Effector CD8-positive, alpha-beta T cell (primary cell): ENCODE results near the gene NMU.
"Not testable (repeated sequence)": the region's sequence is repeated elsewhere in the genome, so short reads cannot be mapped to it uniquely, and the experiment has no call there.

Source experiments
- DNase-seq: peaks from one replicate; lab custom pipeline; 2025; lab: John Stamatoyannopoulos, UW

Gene NMU

GRCh38 chr4:55560096-55560495 lies 76.0 kb downstream of the NMU start:
- DNase-seq, result no peak

GRCh38 chr4:55554453-55555030 lies 81.6 kb downstream of the NMU start:
- no peak for DNase-seq

- no peak for DNase-seq
Observed at GRCh38 chr4:55553441-55554201, 82.5 kb downstream of the NMU start.

GRCh38 chr4:55551964-55552363 lies 84.1 kb downstream of the NMU start:
- DNase-seq, result not testable (repeated sequence)

- no peak for DNase-seq
Observed at GRCh38 chr4:55549888-55550287, 86.2 kb downstream of the NMU start.

- DNase-seq, result no peak
Observed at GRCh38 chr4:55547918-55548317, 88.2 kb downstream of the NMU start.

- DNase-seq, result no peak
Observed at GRCh38 chr4:55547466-55547770, 88.7 kb downstream of the NMU start.

GRCh38 chr4:55546756-55547465 lies 89.2 kb downstream of the NMU start, which contains the start of gene CLOCK:
Gene CLOCK, minus strand, starts transcription at chr4:55546909. Its CDS starts 64,124 bp downstream, at chr4:55482785.
- peak; percentile 72 for DNase-seq

- no peak for DNase-seq
Observed at GRCh38 chr4:55546506-55546755, 89.7 kb downstream of the NMU start.

GRCh38 chr4:55545641-55546505 lies 90.2 kb downstream of the NMU start:
- peak; percentile 67 for DNase-seq
